Measurements from ENCODE around the gene MXRA7.

- TF ChIP-seq YY1 (IDR thresholded peaks at IDR 0.05) (no peak), TAF1 (conservative IDR thresholded peaks at IDR 0.05) (no peak), CTCF (IDR thresholded peaks at IDR 0.05; ENCODE audit: low read depth, low read length, missing input control) (no peak), ZBTB33 (IDR thresholded peaks at IDR 0.05) (no peak), RAD21 (IDR thresholded peaks at IDR 0.05) (no peak), REST (IDR thresholded peaks at IDR 0.05) (no peak), ATF3 (IDR thresholded peaks at IDR 0.05) (no peak), JUND (IDR thresholded peaks at IDR 0.05) (no peak), SP1 (IDR thresholded peaks at IDR 0.05) (no peak)
These were observed 25.4 kb downstream of the MXRA7 start for GRCh38 chr17:76685366-76685765.

Measured in liver (tissue), 3 donors.